GM12878 (cell line): ENCODE data around the gene COX17. TPM values are rescaled to one million over a fixed set of nuclear protein-coding genes. Genes with fewer than 3 reads are reported as not detected.
A peak's percentile ranks its signal among the peaks of the same experiment; 100 is the strongest.

Experiments
- ATF3 ChIP-seq: IDR thresholded peaks from 2 replicates; pipeline ENCODE4 v1.6.1; 2011; ENCODE audit warnings: low read depth, mild to moderate bottlenecking, low read length, moderate library complexity, borderline replicate concordance; ENCODE audit errors: extremely low read depth
- CHD1 ChIP-seq: IDR thresholded peaks from 2 replicates; pipeline ENCODE4 v1.6.1; 2012; ENCODE audit warnings: low read depth, low read length, improper control_type of control experiment
- CUX1 ChIP-seq: IDR thresholded peaks from 2 replicates; pipeline ENCODE4 v1.6.1; 2012; ENCODE audit warnings: improper control_type of control experiment, low read depth, low read length; ENCODE audit not compliant: insufficient replicate concordance
- KAT2A ChIP-seq: conservative IDR thresholded peaks from 2 replicates; pipeline ENCODE4 v1.6.1; 2011; ENCODE audit warnings: low read depth, low read length; ENCODE audit not compliant: control insufficient read depth
- MLLT1 ChIP-seq: fragments of 450-650 bp; IDR thresholded peaks from 2 replicates; pipeline ENCODE4 v1.6.1; 2016; ENCODE audit warnings: mild to moderate bottlenecking
- MTA2 ChIP-seq: fragments of 450-650 bp; IDR thresholded peaks from 2 replicates; pipeline ENCODE4 v1.6.1; 2016; ENCODE audit warnings: low read depth, mild to moderate bottlenecking, moderate library complexity
- NFXL1 ChIP-seq: fragments of 450-650 bp; IDR thresholded peaks from 2 replicates; pipeline ENCODE4 v1.6.1; 2017; ENCODE audit warnings: antibody characterized with exemption, mild to moderate bottlenecking, borderline replicate concordance
- PML ChIP-seq: IDR thresholded peaks from 2 replicates; pipeline ENCODE4 v1.6.1; 2012; ENCODE audit warnings: low read length, inconsistent platforms
- POLR2AphosphoS5 ChIP-seq: IDR thresholded peaks from 2 replicates; pipeline ENCODE4 v1.6.1; 2011; ENCODE audit warnings: mild to moderate bottlenecking, low read length, inconsistent platforms
- PRDM15 ChIP-seq: fragments of 450-650 bp; formaldehyde crosslinking; IDR thresholded peaks from 2 replicates; pipeline ENCODE4 v1.4.0; 2020; ENCODE audit warnings: mild to moderate bottlenecking, moderate library complexity
- SMC3 ChIP-seq: IDR thresholded peaks from 2 replicates; pipeline ENCODE4 v1.6.1; 2011; ENCODE audit warnings: low read length, improper control_type of control experiment, borderline replicate concordance
- TCF12 ChIP-seq: IDR thresholded peaks from 2 replicates; pipeline ENCODE4 v1.6.1; 2011; ENCODE audit warnings: low read depth, mild to moderate bottlenecking, low read length
- YY1 ChIP-seq: IDR thresholded peaks from 2 replicates; pipeline ENCODE4 v1.6.1; 2011; ENCODE audit warnings: low read depth, mild to moderate bottlenecking, low read length
- ZBTB11 ChIP-seq: fragments of 450-650 bp; formaldehyde crosslinking; IDR thresholded peaks from 2 replicates; pipeline ENCODE4 v1.5.0; 2022; ENCODE audit warnings: mild to moderate bottlenecking, missing genetic modification characterization
- polyA plus RNA-seq, 11 experiments: library from polyadenylated mRNA; depleted of rRNA in 4 of 11; unstranded in 6 of 11; stranded (reverse) in 5 of 11; fragments of >200 nt; fragmentation: Nextera tagmentation in 4 of 11; fragmentation: Illumina TruSeq in 1 of 11; extraction: Ambion mirVana in 4 of 11; extraction: Trizol in 1 of 11; gene quantifications; 1 replicate in 1 of 11; 2 replicates in 10 of 11; pipeline versions ENCODE4 v1.2.1 to v1.2.3, GENCODE V29; 2011 to 2016; ENCODE audit warnings: inconsistent platforms in 2 of 11, missing spikeins in 2 of 11, low read depth in 1 of 11
- total RNA-seq, 4 experiments: library from RNA; depleted of rRNA in 3 of 4; stranded (reverse); fragments of >200 nt in 3 of 4; fragmentation: Illumina TruSeq in 1 of 4; extraction: Trizol in 1 of 4; gene quantifications; 2 replicates each; pipeline versions ENCODE4 v1.2.1 to v1.2.3, GENCODE V29; 2013 to 2021

COX17 gene
- total and polyA plus RNA-seq, 10 of the 15 experiments (the other 5 are each of a cell fraction or from before 2014, with no cell fraction given) = 111 to 717 (median 243) TPM

GRCh38 chr3:119676771-119677640 is at the start of gene COX17 (continued):
- no peak for TF ChIP-seq ATF3
- TF ChIP-seq POLR2AphosphoS5 = peak; percentile 82
- no peak for TF ChIP-seq ZBTB11 (CRISPR knock-in tag)
- TF ChIP-seq MLLT1 = no peak
- TF ChIP-seq NFXL1 = no peak
- no peak for TF ChIP-seq PRDM15 (CRISPR knock-in tag)
- TF ChIP-seq TCF12 = 0 out of 2 replicates have a peak, but pooled peaks have one; percentile 4
- no peak; the same call in none of the 2 replicates for TF ChIP-seq MTA2
- TF ChIP-seq KAT2A = no peak
- 0 out of 2 replicates have a peak, but pooled peaks have one; percentile 11 for TF ChIP-seq CHD1
- no peak for TF ChIP-seq SMC3
- TF ChIP-seq YY1 = 0 out of 2 replicates have a peak, but pooled peaks have one; percentile 37
- peak; percentile 65 for TF ChIP-seq PML
- TF ChIP-seq CUX1 = no peak
